GM18526 (cell line): ENCODE measurements around the gene ZNF154.

Experiments
- POLR2A ChIP-seq: IDR thresholded peaks from 3 replicates; pipeline ENCODE4 v1.6.1; 2011; ENCODE audit not compliant: insufficient read length; ENCODE audit errors: extremely low read depth

The ZNF154 gene

GRCh38 chr19:57708641-57709361 is at the start of gene ZNF154:
Gene ZNF154 (minus strand): TSS chr19:57709204. CDS start chr19:57708971, 233 bp downstream.
- no peak for TF ChIP-seq POLR2A

- TF ChIP-seq POLR2A: no peak
These were observed 48.9 kb upstream of the ZNF154 start for GRCh38 chr19:57757941-57758340.

GRCh38 chr19:57755031-57755430 is 46.0 kb upstream of the ZNF154 start:
- TF ChIP-seq POLR2A: no peak

GRCh38 chr19:57754091-57754673 is 45.2 kb upstream of the ZNF154 start:
- TF ChIP-seq POLR2A: no peak

GRCh38 chr19:57748029-57748428 is 39.0 kb upstream of the ZNF154 start:
- no peak for TF ChIP-seq POLR2A

- no peak for TF ChIP-seq POLR2A
These were observed 38.4 kb upstream of the ZNF154 start for GRCh38 chr19:57747472-57747807.

- peak; percentile 66 for TF ChIP-seq POLR2A
These were observed 37.8 kb upstream of the ZNF154 start, which contains the start of gene ZNF776 for GRCh38 chr19:57746580-57747471. Gene ZNF776 (plus strand): TSS chr19:57746815. CDS start chr19:57747059, 244 bp downstream.

GRCh38 chr19:57720878-57721277 is 11.9 kb upstream of the ZNF154 start:
- TF ChIP-seq POLR2A: no peak

GRCh38 chr19:57719901-57720519 is 11.0 kb upstream of the ZNF154 start:
- no peak for TF ChIP-seq POLR2A

GRCh38 chr19:57719424-57719823 is 10.4 kb upstream of the ZNF154 start:
- no peak for TF ChIP-seq POLR2A

- no peak for TF ChIP-seq POLR2A
These were observed 3.2 kb upstream of the ZNF154 start for GRCh38 chr19:57712222-57712621.

- no peak for TF ChIP-seq POLR2A
These were observed 612 bp upstream of the ZNF154 start for GRCh38 chr19:57709616-57710015.

- TF ChIP-seq POLR2A: no peak
These were observed 2.7 kb downstream of the ZNF154 start for GRCh38 chr19:57706346-57706745.

GRCh38 chr19:57701625-57702024 is 7.4 kb downstream of the ZNF154 start:
- no peak for TF ChIP-seq POLR2A

- no peak for TF ChIP-seq POLR2A
These were observed 19.3 kb downstream of the ZNF154 start for GRCh38 chr19:57689750-57690149.
